Hepatocyte (in vitro differentiated cells): ENCODE results near the gene KDM4B.

ENCODE experiments used
- EZH2 ChIP-seq: fragments of 200-600 bp; sonication (generic); IDR thresholded peaks from 2 replicates; pipeline ENCODE4 v1.6.1; 2016; ENCODE audit warnings: antibody characterized with exemption, mild to moderate bottlenecking, borderline replicate concordance
- TF ChIP-seq, protein P1 (sequence below): fragments of 200-600 bp; sonication (generic); IDR thresholded peaks from 2 replicates; pipeline ENCODE4 v1.5.1; 2016; ENCODE audit warnings: antibody characterized with exemption, mild to moderate bottlenecking; ENCODE audit not compliant: poor library complexity

DNA sequence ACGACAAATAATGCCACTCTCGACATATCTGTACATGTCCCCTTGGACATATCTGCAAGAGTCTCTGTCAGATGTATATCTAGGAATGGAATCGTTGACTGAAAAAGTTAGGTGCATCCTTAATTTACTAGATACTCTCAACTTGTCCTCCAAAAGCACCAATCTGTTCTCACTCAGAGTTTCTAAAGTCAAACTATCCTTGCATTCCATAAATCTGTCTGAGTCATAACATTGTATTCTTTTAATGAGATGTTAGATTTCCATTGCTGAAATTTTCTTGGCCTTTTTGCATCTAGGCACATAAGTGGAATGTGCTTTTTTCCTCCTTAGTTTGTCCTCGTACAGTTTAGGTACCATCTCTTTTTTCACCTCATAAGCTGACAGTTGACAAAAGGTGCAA is 231.9 kb downstream of the KDM4B start:
- TF ChIP-seq, protein P1, sequence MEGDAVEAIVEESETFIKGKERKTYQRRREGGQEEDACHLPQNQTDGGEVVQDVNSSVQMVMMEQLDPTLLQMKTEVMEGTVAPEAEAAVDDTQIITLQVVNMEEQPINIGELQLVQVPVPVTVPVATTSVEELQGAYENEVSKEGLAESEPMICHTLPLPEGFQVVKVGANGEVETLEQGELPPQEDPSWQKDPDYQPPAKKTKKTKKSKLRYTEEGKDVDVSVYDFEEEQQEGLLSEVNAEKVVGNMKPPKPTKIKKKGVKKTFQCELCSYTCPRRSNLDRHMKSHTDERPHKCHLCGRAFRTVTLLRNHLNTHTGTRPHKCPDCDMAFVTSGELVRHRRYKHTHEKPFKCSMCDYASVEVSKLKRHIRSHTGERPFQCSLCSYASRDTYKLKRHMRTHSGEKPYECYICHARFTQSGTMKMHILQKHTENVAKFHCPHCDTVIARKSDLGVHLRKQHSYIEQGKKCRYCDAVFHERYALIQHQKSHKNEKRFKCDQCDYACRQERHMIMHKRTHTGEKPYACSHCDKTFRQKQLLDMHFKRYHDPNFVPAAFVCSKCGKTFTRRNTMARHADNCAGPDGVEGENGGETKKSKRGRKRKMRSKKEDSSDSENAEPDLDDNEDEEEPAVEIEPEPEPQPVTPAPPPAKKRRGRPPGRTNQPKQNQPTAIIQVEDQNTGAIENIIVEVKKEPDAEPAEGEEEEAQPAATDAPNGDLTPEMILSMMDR = no peak
- TF ChIP-seq EZH2 = no peak
